Keratinocyte (primary cell): ENCODE results near the gene EPB41.

Experiments
- EZH2 ChIP-seq: IDR thresholded peaks from one replicate; pipeline ENCODE4 v1.6.1; 2012; ENCODE audit warnings: inconsistent platforms, mild to moderate bottlenecking, low read length, moderate library complexity
- TF ChIP-seq, protein P1 (sequence below), 3 experiments: IDR thresholded peaks in 1 of 3; conservative IDR thresholded peaks in 1 of 3; optimal IDR thresholded peaks in 1 of 3; 2 replicates in 2 of 3; 3 replicates in 1 of 3; pipeline versions ENCODE3 to v1.5.1; 2011; ENCODE audit warnings: low read length in 3 of 3, mild to moderate bottlenecking in 3 of 3, moderate library complexity in 2 of 3, control low read depth in 1 of 3, inconsistent platforms in 1 of 3; ENCODE audit not compliant: insufficient read depth in 2 of 3; ENCODE audit errors: extremely low read depth in 1 of 3

DNA sequence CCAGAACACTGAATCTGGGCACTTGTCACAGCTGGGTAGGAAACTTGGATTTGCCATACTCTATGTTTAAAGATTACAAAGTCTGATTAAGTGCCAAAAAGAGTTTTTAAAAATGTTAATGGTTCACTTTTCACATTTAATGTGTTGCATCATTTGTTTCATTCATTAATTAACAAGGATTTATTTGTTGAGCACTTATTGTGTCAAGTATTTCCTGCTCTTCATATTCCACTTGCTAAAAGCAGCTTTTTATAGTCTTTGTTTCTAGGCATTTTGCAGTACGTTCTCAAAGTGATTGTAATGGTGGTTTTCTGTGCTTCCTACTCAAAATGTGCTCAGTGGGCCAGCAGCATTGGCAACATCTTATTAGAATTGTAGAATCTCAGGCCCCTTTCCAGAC is 68.7 kb downstream of the EPB41 start:
- TF ChIP-seq, protein P1, sequence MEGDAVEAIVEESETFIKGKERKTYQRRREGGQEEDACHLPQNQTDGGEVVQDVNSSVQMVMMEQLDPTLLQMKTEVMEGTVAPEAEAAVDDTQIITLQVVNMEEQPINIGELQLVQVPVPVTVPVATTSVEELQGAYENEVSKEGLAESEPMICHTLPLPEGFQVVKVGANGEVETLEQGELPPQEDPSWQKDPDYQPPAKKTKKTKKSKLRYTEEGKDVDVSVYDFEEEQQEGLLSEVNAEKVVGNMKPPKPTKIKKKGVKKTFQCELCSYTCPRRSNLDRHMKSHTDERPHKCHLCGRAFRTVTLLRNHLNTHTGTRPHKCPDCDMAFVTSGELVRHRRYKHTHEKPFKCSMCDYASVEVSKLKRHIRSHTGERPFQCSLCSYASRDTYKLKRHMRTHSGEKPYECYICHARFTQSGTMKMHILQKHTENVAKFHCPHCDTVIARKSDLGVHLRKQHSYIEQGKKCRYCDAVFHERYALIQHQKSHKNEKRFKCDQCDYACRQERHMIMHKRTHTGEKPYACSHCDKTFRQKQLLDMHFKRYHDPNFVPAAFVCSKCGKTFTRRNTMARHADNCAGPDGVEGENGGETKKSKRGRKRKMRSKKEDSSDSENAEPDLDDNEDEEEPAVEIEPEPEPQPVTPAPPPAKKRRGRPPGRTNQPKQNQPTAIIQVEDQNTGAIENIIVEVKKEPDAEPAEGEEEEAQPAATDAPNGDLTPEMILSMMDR (optimal IDR thresholded peaks at IDR 0.05 in 1 of 3, IDR thresholded peaks at IDR 0.05 in 1 of 3, conservative IDR thresholded peaks at IDR 0.05 in 1 of 3; ENCODE audit: extremely low read depth in 1 of 3, insufficient read depth in 2 of 3, low read length in 3 of 3) = no peak
- TF ChIP-seq EZH2 = no peak
